Measurements from ENCODE around the gene DYNC1H1.

The DYNC1H1 gene

DNA sequence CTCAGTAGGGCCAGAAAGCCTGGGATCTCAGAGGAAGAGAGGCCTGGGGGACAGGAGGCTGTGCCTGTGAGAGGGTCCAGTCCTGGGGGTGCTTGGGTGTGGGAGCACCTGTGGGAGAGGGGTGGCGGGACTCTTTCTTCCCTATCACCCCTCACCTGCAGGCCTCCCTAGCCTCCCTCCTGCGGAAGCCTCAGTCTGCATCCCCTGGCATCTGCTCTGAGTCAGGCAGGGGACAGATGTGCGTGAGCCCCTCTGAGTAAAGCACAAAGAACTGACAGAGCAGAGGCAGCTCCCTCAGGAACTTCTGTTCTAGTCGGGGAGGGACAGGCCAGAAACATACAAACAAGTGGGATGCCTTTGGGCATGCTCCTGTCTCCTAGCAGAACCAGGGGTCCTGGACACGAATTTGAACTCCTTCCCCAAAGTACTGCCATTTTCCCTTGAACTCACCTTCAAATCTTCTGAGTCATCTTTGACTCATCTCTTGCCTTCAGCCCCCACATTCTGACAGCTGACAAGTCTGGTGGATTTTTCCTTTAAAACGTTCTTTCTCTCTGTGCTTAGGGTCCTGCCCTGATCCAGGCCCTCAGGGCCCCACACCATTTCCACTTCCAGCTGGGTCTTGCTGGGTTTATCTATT, 131.0 kb downstream of the DYNC1H1 start:
- DNase-seq = peak in 1 of 5 experiments; percentile 25

DNA sequence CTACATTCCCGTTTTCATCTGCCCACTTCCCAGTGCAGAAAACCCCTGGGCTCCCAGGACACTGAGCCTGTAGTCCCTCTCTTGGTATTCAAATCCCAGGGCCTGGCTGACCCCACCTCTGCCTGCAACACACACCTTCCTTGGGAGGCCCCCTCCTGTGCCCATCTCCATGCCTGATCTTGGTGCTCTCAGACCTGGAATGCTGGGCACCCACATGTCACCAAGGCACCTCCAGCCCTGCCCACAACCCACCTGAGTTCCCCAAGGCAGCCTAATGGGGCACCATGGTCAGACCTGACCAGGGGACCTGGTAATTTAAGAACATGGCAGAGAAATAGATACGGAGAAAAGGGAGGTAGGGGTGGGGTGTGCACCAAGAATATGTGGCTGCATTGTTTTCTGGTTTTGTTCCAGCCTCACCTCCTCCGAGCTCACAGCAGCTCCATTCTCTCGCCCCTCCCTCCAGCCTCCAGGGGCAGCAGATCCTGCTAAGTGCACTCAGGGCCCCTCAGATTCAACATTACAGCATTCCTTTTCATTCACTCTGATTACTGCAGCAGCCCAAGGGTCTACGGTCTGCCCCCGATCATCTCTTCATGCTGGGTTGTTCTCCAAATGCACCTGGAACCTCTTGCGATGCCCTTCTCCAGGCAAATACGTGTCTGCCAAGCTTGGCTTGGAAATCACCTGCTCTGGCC, 131.6 kb downstream of the DYNC1H1 start:
- DNase-seq = no peak

DNA sequence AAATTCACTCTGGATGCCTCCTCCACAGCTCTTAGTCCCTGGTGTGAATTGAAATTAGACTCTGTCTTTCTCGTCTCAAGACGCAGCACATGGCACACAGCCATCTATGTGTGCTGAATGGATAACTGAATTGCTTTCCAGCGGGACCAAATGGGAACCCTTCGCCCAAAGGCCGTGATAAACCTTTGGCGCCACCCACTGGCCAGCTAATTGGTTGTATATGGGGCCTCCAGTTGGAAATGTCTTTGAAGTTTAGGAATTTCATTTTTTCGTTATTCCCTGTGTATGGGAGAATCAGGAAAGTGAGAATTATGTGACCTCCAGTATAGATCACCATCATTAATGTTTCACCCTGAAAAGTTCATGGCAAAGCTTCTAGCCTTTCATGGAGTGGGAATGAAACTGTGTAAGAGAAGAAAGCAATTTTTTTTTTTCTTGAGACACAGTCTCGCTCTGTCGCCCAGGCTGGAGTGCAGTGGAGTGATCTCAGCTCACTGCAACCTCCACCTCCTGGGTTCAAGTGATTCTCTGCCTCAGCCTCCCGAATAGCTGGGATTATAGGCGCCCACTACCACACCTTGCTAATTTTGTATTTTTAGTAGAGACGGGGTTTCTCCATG, 132.3 kb downstream of the DYNC1H1 start:
- peak; percentile 36 to 56 (median 40) for DNase-seq

DNA sequence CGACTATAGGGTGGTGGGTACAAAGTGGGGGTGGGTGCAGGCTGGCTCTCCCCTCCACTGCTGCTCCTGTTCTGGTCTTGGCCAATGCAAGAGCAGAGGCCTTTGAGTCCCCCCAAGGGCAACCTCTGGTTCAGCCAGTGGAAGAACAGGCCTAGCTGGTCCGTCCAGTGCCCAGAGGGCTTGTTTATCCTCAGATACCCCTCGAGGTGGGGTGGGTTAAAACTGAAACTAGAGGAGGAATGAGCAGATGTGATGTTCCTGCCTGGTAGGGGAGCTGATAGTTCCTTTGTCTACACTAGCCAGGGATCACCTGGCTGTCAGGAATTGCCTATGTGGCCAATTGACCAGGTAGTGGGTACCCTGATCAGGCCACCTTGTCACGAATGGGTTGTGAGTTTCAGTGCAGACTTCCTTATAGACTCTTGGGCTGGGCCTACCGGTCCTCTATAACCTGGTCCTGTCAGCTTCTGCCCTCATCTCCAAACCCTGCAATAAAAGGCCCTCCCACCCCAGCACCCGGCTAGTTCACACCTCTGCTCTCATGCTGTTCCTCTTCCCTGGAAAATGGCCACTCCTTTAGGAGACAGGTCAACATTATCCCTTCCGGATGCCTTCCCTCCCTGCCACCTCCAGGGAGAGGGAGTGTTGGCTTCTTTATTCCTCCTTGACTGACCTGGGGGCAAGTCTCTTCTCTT, 133.2 kb downstream of the DYNC1H1 start:
- DNase-seq = no peak

DNA sequence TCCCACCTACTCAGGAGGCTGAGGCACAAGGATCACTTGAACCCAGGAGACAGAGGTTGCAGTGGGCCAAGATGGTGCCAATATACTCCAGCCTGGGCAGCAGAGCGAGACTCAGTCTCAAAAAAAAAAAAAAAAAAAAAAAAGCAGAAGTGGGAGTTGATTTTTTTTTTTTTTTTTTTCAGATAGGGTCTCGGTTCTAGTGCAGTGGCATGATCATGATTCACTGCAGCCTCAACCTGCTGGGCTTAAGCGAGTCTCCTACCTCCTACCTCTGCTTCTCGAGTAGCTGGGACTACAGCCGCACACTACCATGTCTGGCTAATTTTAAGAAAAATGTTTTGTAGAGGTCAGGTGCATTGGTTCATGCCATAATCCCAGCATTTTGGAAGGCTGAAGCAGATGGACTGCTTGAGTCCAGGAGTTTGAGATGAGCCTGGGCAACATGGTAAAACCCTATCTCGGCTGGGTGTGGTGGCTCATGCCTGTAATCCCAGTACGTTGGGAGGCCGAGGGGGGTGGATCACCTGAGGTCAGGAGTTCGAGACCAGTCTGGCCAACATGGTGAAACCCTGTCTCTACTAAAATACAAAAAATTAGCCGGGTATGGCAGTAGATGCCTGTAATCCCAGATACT, 138.8 kb downstream of the DYNC1H1 start:
- no peak for DNase-seq

DNA sequence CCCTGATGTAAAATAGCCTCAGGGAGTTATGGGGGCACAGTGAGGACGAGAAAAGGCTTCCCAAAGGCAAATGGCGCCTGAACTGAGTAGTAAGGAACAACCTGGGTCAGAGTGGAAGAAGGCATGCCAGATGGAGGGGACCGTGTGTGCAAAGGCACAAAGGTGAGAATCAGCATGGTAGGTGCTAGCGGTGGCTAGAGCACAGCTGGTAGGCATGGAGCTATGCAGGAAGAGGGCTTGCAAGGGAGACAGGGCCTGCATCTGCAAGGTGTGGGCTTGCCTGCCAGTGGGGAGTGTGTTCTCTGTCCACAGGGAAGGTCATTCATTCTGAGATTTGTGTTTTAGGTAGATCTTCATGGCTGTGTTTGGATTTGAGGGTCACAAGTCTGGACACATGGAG, 141.0 kb downstream of the DYNC1H1 start:
- DNase-seq = no peak

All from T-helper 2 cell (primary cell).